ENCODE results near the gene CNOT8.

The CNOT8 gene

GRCh38 chr5:154857530-154858296, 714 bp upstream of the CNOT8 start:
- Histone ChIP-seq H3K9me3 (no peaks in the 10 kb centered on the region), H3K4me1 (peaks cover 0 to 44% (median 23%) of the 10 kb centered on the region in 4 donors), H3K4me3 (peak overlapping the region; percentile 85 to 92), H3K27ac (peak overlapping the region; percentile 98), H3K36me3 (no peaks in the 10 kb centered on the region), H3K27me3 (no peaks in the 10 kb centered on the region)
- intact Hi-C loops (cut with DNase I; ENCODE audit: low total_unique reads): loop anchor here (2.0 to 5.0 kb wide), 2 partner anchors 80 to 103 kb away; partner anchors contain the start of genes GEMIN5 and LARP1
- DNase-seq: peak; percentile 98 to 99
- TF ChIP-seq CTCF (IDR thresholded peaks at IDR 0.05): peak in 1 of 2 experiments; percentile 6

- no peaks in the 10 kb centered on the region for H3K27me3 ChIP-seq
- no peak for TF ChIP-seq CTCF (IDR thresholded peaks at IDR 0.05)
- peaks cover 0 to 45% (median 23%) of the 10 kb centered on the region in 4 donors for H3K4me1 ChIP-seq
- peak overlapping the region; percentile 98 for H3K27ac ChIP-seq
- intact Hi-C loops (cut with DNase I; ENCODE audit: low total_unique reads): loop anchor here (5.0 kb wide), 1 partner anchor 78 kb away; the partner anchor contains the start of gene GEMIN5
- peak overlapping the region; percentile 85 to 92 for H3K4me3 ChIP-seq
- H3K9me3 ChIP-seq: no peaks in the 10 kb centered on the region
- no peak for DNase-seq
- H3K36me3 ChIP-seq: peaks cover 0 to 9% (median 5%) of the 10 kb centered on the region in 3 donors
These were observed 795 bp downstream of the CNOT8 start for GRCh38 chr5:154858972-154859871.

- peaks cover 8 to 16% (median 12%) of the 10 kb centered on the region in 3 donors for H3K36me3 ChIP-seq
- DNase-seq: peak; percentile 71 to 79
- peak overlapping the region; percentile 98 for H3K27ac ChIP-seq
- H3K9me3 ChIP-seq: no peaks in the 10 kb centered on the region
- H3K4me3 ChIP-seq: peak overlapping the region; percentile 85 to 92
- TF ChIP-seq CTCF (IDR thresholded peaks at IDR 0.05): no peak
- H3K27me3 ChIP-seq: no peaks in the 10 kb centered on the region
- peaks cover 0 to 45% (median 23%) of the 10 kb centered on the region in 4 donors for H3K4me1 ChIP-seq
- intact Hi-C loops (cut with DNase I; ENCODE audit: low total_unique reads): no loop called here
These were observed 1.7 kb downstream of the CNOT8 start for GRCh38 chr5:154860123-154860522.

GRCh38 chr5:154860765-154861164, 2.3 kb downstream of the CNOT8 start:
- H3K27ac ChIP-seq: peak overlapping the region; percentile 98
- H3K9me3 ChIP-seq: no peaks in the 10 kb centered on the region
- no peak for TF ChIP-seq CTCF (IDR thresholded peaks at IDR 0.05)
- peaks cover 15 to 23% (median 19%) of the 10 kb centered on the region in 3 donors for H3K36me3 ChIP-seq
- H3K27me3 ChIP-seq: no peaks in the 10 kb centered on the region
- H3K4me3 ChIP-seq: peak overlapping the region; percentile 85 to 92
- no peak for DNase-seq
- intact Hi-C loops (cut with DNase I; ENCODE audit: low total_unique reads): no loop called here
- peaks cover 0 to 45% (median 23%) of the 10 kb centered on the region in 4 donors for H3K4me1 ChIP-seq

- peaks cover 0 to 46% (median 18%) of the 10 kb centered on the region in 4 donors for H3K4me1 ChIP-seq
- no peaks in the 10 kb centered on the region for H3K27me3 ChIP-seq
- TF ChIP-seq CTCF (IDR thresholded peaks at IDR 0.05): no peak
- H3K36me3 ChIP-seq: peaks cover 24 to 33% (median 29%) of the 10 kb centered on the region in 3 donors
- H3K4me3 ChIP-seq: peak overlapping the region in 1 of 2 donors; percentile 85
- no peak for DNase-seq
- no peaks in the 10 kb centered on the region for H3K9me3 ChIP-seq
- no peak overlapping the region for H3K27ac ChIP-seq
- intact Hi-C loops (cut with DNase I; ENCODE audit: low total_unique reads): no loop called here
These were observed 3.5 kb downstream of the CNOT8 start for GRCh38 chr5:154861946-154862345.

Data from tibial artery (tissue), 4 donors.